PFSK-1 (cell line): ENCODE results near the gene LBHD2.

Source experiments
- FOXP2 ChIP-seq: optimal IDR thresholded peaks from 2 replicates; pipeline ENCODE3; 2011; ENCODE audit warnings: borderline replicate concordance, control low read depth, inconsistent platforms; ENCODE audit not compliant: insufficient read depth; ENCODE audit errors: extremely low read length, extremely low read depth
- POLR2AphosphoS5 ChIP-seq: IDR thresholded peaks from 2 replicates; pipeline ENCODE4 v1.6.1; 2012; ENCODE audit warnings: low read depth, mild to moderate bottlenecking, control low read depth, low read length, moderate library complexity
- REST ChIP-seq, 2 experiments: IDR thresholded peaks; 2 replicates each; pipeline versions ENCODE4 v1.6.1 to v1.8.0; 2011 to 2012; ENCODE audit warnings: low read depth in 2 of 2, low read length in 2 of 2, control low read depth in 1 of 2, inconsistent platforms in 1 of 2, mild to moderate bottlenecking in 1 of 2, moderate library complexity in 1 of 2; ENCODE audit not compliant: insufficient read depth in 1 of 2
- SIN3A ChIP-seq: IDR thresholded peaks from 2 replicates; pipeline ENCODE4 v1.6.1; 2012; ENCODE audit warnings: mild to moderate bottlenecking, low read length, moderate library complexity, borderline replicate concordance; ENCODE audit not compliant: insufficient read depth
- TAF1 ChIP-seq: IDR thresholded peaks from 2 replicates; pipeline ENCODE4 v1.6.1; 2012; ENCODE audit warnings: low read length, control low read depth, borderline replicate concordance; ENCODE audit not compliant: insufficient read depth

GRCh38 chr14:103070263-103070885 lies 13.6 kb upstream of the LBHD2 start:
- no peak for TF ChIP-seq POLR2AphosphoS5
- no peak for TF ChIP-seq REST (IDR thresholded peaks at IDR 0.05; ENCODE audit: insufficient read depth in 1 of 2, low read depth in 2 of 2, low read length in 2 of 2)
- TF ChIP-seq TAF1: no peak
- TF ChIP-seq SIN3A: no peak
- TF ChIP-seq FOXP2: no peak
